K562 (cell line): ENCODE measurements around the gene MARK4.

Source experiments
- CTCF ChIP-seq, 3 experiments: IDR thresholded peaks in 2 of 3; conservative IDR thresholded peaks in 1 of 3; 2 replicates each; pipeline ENCODE4 v1.5.1; 2011 to 2012; ENCODE audit warnings: low read length in 3 of 3, mild to moderate bottlenecking in 3 of 3, control low read depth in 2 of 3, improper control_type of control experiment in 1 of 3, inconsistent platforms in 1 of 3, low read depth in 1 of 3, mixed read lengths in 1 of 3, moderate library complexity in 1 of 3; ENCODE audit not compliant: insufficient read depth in 2 of 3
- E2F4 ChIP-seq: sonication (generic); formaldehyde crosslinking; IDR thresholded peaks from 2 replicates; pipeline ENCODE4 v1.8.0; 2022; ENCODE audit warnings: mild to moderate bottlenecking, low read depth, missing genetic modification reagents
- JUND ChIP-seq, 2 experiments: IDR thresholded peaks; 2 replicates in 1 of 2; 3 replicates in 1 of 2; pipeline ENCODE4 v1.6.1; 2011; ENCODE audit warnings: borderline replicate concordance in 2 of 2, low read depth in 2 of 2, low read length in 2 of 2, improper control_type of control experiment in 1 of 2, missing biosample characterization in 1 of 2, missing genetic modification characterization in 1 of 2, missing genetic modification reagents in 1 of 2
- POLR2A ChIP-seq: fragments of 450-650 bp; conservative IDR thresholded peaks from 2 replicates; pipeline ENCODE4 v1.6.1; 2016
- PRDM10 ChIP-seq: fragments of 450-650 bp; IDR thresholded peaks from 2 replicates; pipeline ENCODE4 v1.6.1; 2018; ENCODE audit not compliant: partially characterized antibody
- SMAD3 ChIP-seq: fragments of 450-650 bp; formaldehyde crosslinking; conservative IDR thresholded peaks from 2 replicates; pipeline ENCODE4 v1.4.0; 2020; ENCODE audit warnings: mild to moderate bottlenecking
- USF2 ChIP-seq: sonication (generic); formaldehyde crosslinking; IDR thresholded peaks from 2 replicates; pipeline ENCODE4 v1.5.0; 2020; ENCODE audit warnings: missing genetic modification reagents
- ZNF696 ChIP-seq: fragments of 250-450 bp; sonication (Bioruptor Pico); conservative IDR thresholded peaks from 2 replicates; pipeline ENCODE4 v1.4.0; 2020; ENCODE audit warnings: mild to moderate bottlenecking, moderate library complexity

GRCh38 chr19:45344621-45345505, 93.8 kb downstream of the MARK4 start:
- TF ChIP-seq USF2 (CRISPR knock-in tag) (no peak), CTCF (IDR thresholded peaks at IDR 0.05 in 2 of 3, conservative IDR thresholded peaks at IDR 0.05 in 1 of 3; ENCODE audit: insufficient read depth in 2 of 3, low read depth in 1 of 3, low read length in 3 of 3) (no peak), PRDM10 (no peak), SMAD3 (CRISPR knock-in tag) (no peak), ZNF696 (CRISPR knock-in tag) (no peak), POLR2A (no peak), JUND (IDR thresholded peaks at IDR 0.05; ENCODE audit: borderline replicate concordance, low read depth, low read length) (no peak), JUND (tag; IDR thresholded peaks at IDR 0.05; ENCODE audit: borderline replicate concordance, low read depth, low read length) (no peak), E2F4 (CRISPR knock-in tag) (no peak)
